NOMO-1 treated with dmso at 0.1 percent for 144 hours (cell line): ENCODE measurements around the gene CHAF1A.

ENCODE experiments used
- DNase-seq: peaks from one replicate; lab custom pipeline; 2025; ENCODE audit not compliant: unreplicated experiment; lab: John Stamatoyannopoulos, UW

CHAF1A gene

GRCh38 chr19:4403005-4403761, 743 bp downstream of the CHAF1A start:
- no peak for DNase-seq

- DNase-seq: no peak
Observed at GRCh38 chr19:4405977-4406376, 3.5 kb downstream of the CHAF1A start.

- no peak for DNase-seq
Observed at GRCh38 chr19:4406626-4407025, 4.2 kb downstream of the CHAF1A start.

GRCh38 chr19:4409123-4409933, 6.9 kb downstream of the CHAF1A start:
- no peak for DNase-seq

GRCh38 chr19:4413588-4413987, 11.1 kb downstream of the CHAF1A start:
- DNase-seq: no peak

GRCh38 chr19:4414144-4414799, 11.8 kb downstream of the CHAF1A start:
- no peak for DNase-seq

- DNase-seq: no peak
Observed at GRCh38 chr19:4414800-4415321, 12.4 kb downstream of the CHAF1A start.

GRCh38 chr19:4415352-4415751, 12.9 kb downstream of the CHAF1A start:
- DNase-seq: no peak

- DNase-seq: no peak
Observed at GRCh38 chr19:4416268-4416667, 13.8 kb downstream of the CHAF1A start.

GRCh38 chr19:4423416-4424126, 21.1 kb downstream of the CHAF1A start:
- no peak for DNase-seq

GRCh38 chr19:4425537-4425936, 23.1 kb downstream of the CHAF1A start:
- DNase-seq: no peak

GRCh38 chr19:4428326-4428975, 26.0 kb downstream of the CHAF1A start:
- no peak for DNase-seq

GRCh38 chr19:4429256-4429655, 26.8 kb downstream of the CHAF1A start:
- no peak for DNase-seq

- DNase-seq: no peak
Observed at GRCh38 chr19:4429771-4430171, 27.3 kb downstream of the CHAF1A start.

- DNase-seq: peak; percentile 40
Observed at GRCh38 chr19:4430760-4431159, 28.3 kb downstream of the CHAF1A start.

GRCh38 chr19:4431296-4431695, 28.9 kb downstream of the CHAF1A start:
- DNase-seq: no peak

GRCh38 chr19:4431808-4432674, 29.6 kb downstream of the CHAF1A start:
- peak; percentile 77 for DNase-seq

GRCh38 chr19:4432918-4433506, 30.6 kb downstream of the CHAF1A start:
- DNase-seq: no peak

- no peak for DNase-seq
Observed at GRCh38 chr19:4434391-4434790, 32.0 kb downstream of the CHAF1A start.
